H1 (cell line): Measurements from ENCODE around the gene UBL4A. TPM values are rescaled to one million over a fixed set of nuclear protein-coding genes. Genes with fewer than 3 reads are reported as not detected.

Experiments used
- CHD7 ChIP-seq: fragments of 300-600 bp; sonication (generic); IDR thresholded peaks from 2 replicates; pipeline ENCODE4 v1.7.1; 2012; ENCODE audit warnings: low read length, moderate library complexity, mild to moderate bottlenecking, inconsistent platforms; ENCODE audit not compliant: insufficient replicate concordance
- CTCF ChIP-seq, 3 experiments: IDR thresholded peaks; 1 replicate in 2 of 3; 2 replicates in 1 of 3; pipeline versions ENCODE4 v1.5.1 to v1.6.1; 2011; ENCODE audit warnings: low read length in 3 of 3, mild to moderate bottlenecking in 3 of 3, inconsistent platforms in 2 of 3, low read depth in 1 of 3, moderate library complexity in 1 of 3; ENCODE audit not compliant: insufficient read depth in 1 of 3; ENCODE audit errors: control extremely low read depth in 1 of 3
- HDAC2 ChIP-seq, 2 experiments: fragments of 300-600 bp in 1 of 2; sonication (generic) in 1 of 2; IDR thresholded peaks; 2 replicates each; pipeline ENCODE4 v1.6.1; 2011 to 2012; ENCODE audit warnings: low read depth in 2 of 2, low read length in 2 of 2, mild to moderate bottlenecking in 2 of 2, moderate library complexity in 2 of 2, borderline replicate concordance in 1 of 2, inconsistent platforms in 1 of 2
- JUN ChIP-seq: IDR thresholded peaks from 2 replicates; pipeline ENCODE4 v1.6.1; 2011; ENCODE audit warnings: low read depth, mild to moderate bottlenecking, improper control_type of control experiment, low read length
- KDM5A ChIP-seq: fragments of 200-600 bp; IDR thresholded peaks from 2 replicates; pipeline ENCODE4 v1.7.1; 2012; ENCODE audit warnings: mild to moderate bottlenecking, low read length, inconsistent platforms, mixed read lengths
- MAFK ChIP-seq: IDR thresholded peaks from 2 replicates; pipeline ENCODE4 v1.6.1; 2012; ENCODE audit warnings: low read depth, mild to moderate bottlenecking, improper control_type of control experiment, low read length
- POU5F1 ChIP-seq: IDR thresholded peaks from 2 replicates; pipeline ENCODE4 v1.6.1; 2011; ENCODE audit warnings: low read depth, mild to moderate bottlenecking, low read length, moderate library complexity
- SIN3A ChIP-seq, 2 experiments: IDR thresholded peaks in 1 of 2; conservative IDR thresholded peaks in 1 of 2; 2 replicates each; pipeline ENCODE4 v1.6.1; 2011 to 2012; ENCODE audit warnings: low read length in 2 of 2, improper control_type of control experiment in 1 of 2, low read depth in 1 of 2, mild to moderate bottlenecking in 1 of 2
- ZNF274 ChIP-seq: IDR thresholded peaks from 2 replicates; pipeline ENCODE4 v1.7.0; 2012; ENCODE audit warnings: low read length, borderline replicate concordance; ENCODE audit errors: extremely low read depth
- polyA plus RNA-seq, 7 experiments: library from polyadenylated mRNA; depleted of rRNA in 3 of 7; stranded (reverse) in 5 of 7; unstranded in 2 of 7; fragments of >200 nt in 5 of 7; fragments of 200-250 nt in 2 of 7; gene quantifications; 1 replicate in 5 of 7; 2 replicates in 1 of 7; 4 replicates in 1 of 7; pipeline versions ENCODE4 v1.2.1 to v1.2.3, GENCODE V29; 2011 to 2013; ENCODE audit warnings: missing spikeins in 2 of 7, mixed read lengths in 2 of 7
- total RNA-seq: library from RNA; stranded (reverse); fragmentation: NEBNext Ultra II Directional; extraction: Animal tissue kit (Norgen Biotek cat#: 25700); gene quantifications from 2 replicates; pipeline ENCODE4 v1.2.1, GENCODE V29; 2021

UBL4A gene
- total and polyA plus RNA-seq, 2 of the 8 experiments (the other 6 are each of a cell fraction or from before 2014, with no cell fraction given), result 23.1 to 31.7 TPM

- TF ChIP-seq CHD7 (no peak), JUN (no peak), POU5F1 (no peak), KDM5A (no peak), HDAC2 (IDR thresholded peaks at IDR 0.05; ENCODE audit: borderline replicate concordance in 1 of 2, low read depth in 2 of 2, low read length in 2 of 2) (no peak), MAFK (no peak), SIN3A (conservative IDR thresholded peaks at IDR 0.05 in 1 of 2, IDR thresholded peaks at IDR 0.05 in 1 of 2; ENCODE audit: low read depth in 1 of 2, low read length in 2 of 2) (no peak), ZNF274 (no peak), CTCF (IDR thresholded peaks at IDR 0.05; ENCODE audit: control extremely low read depth in 1 of 3, insufficient read depth in 1 of 3, low read depth in 1 of 3, low read length in 3 of 3) (no peak)
These were observed 15.7 kb upstream of the UBL4A start (continued) for GRCh38 chrX:154502098-154502497.
